Activated CD4-positive, alpha-beta T cell treated with anti-CD3 and anti-CD28 coated beads, Interleukin-2, amount 50 U/mL, for 16 hours (primary cell): ENCODE results near the gene NOG.

Experiments
- DNase-seq: peaks from one replicate; pipeline ENCODE4 v3.0.0-alpha.2; 2020

NOG gene

GRCh38 chr17:56597495-56597990, 4.0 kb downstream of the NOG start:
- DNase-seq, result no peak

- no peak for DNase-seq
These were observed 5.0 kb downstream of the NOG start for GRCh38 chr17:56598466-56598865.

GRCh38 chr17:56599088-56599487, 5.6 kb downstream of the NOG start:
- DNase-seq, result no peak

GRCh38 chr17:56599566-56599965, 6.1 kb downstream of the NOG start:
- no peak for DNase-seq

- DNase-seq, result no peak
These were observed 6.8 kb downstream of the NOG start for GRCh38 chr17:56600256-56600655.

GRCh38 chr17:56601591-56601990, 8.1 kb downstream of the NOG start:
- DNase-seq, result no peak

- DNase-seq, result no peak
These were observed 9.0 kb downstream of the NOG start for GRCh38 chr17:56602292-56603130.

- DNase-seq, result no peak
These were observed 10.2 kb downstream of the NOG start for GRCh38 chr17:56603486-56604238.

- no peak for DNase-seq
These were observed 11.3 kb downstream of the NOG start for GRCh38 chr17:56604691-56605290.

- no peak for DNase-seq
These were observed 15.4 kb downstream of the NOG start for GRCh38 chr17:56608944-56609343.

- no peak for DNase-seq
These were observed 16.8 kb downstream of the NOG start for GRCh38 chr17:56610321-56610720.

GRCh38 chr17:56613131-56613530, 19.6 kb downstream of the NOG start:
- no peak for DNase-seq

GRCh38 chr17:56614522-56614921, 21.0 kb downstream of the NOG start:
- no peak for DNase-seq

GRCh38 chr17:56616239-56616638, 22.7 kb downstream of the NOG start:
- DNase-seq, result no peak

GRCh38 chr17:56623383-56623782, 29.9 kb downstream of the NOG start:
- DNase-seq, result no peak

GRCh38 chr17:56624309-56624708, 30.8 kb downstream of the NOG start:
- no peak for DNase-seq

- no peak for DNase-seq
These were observed 31.4 kb downstream of the NOG start for GRCh38 chr17:56624912-56625311.

GRCh38 chr17:56629531-56630075, 36.1 kb downstream of the NOG start:
- DNase-seq, result no peak

GRCh38 chr17:56630202-56630601, 36.7 kb downstream of the NOG start:
- DNase-seq, result no peak

GRCh38 chr17:56633681-56634080, 40.2 kb downstream of the NOG start:
- DNase-seq, result no peak

GRCh38 chr17:56635641-56636040, 42.1 kb downstream of the NOG start:
- DNase-seq, result no peak

- DNase-seq, result no peak
These were observed 42.8 kb downstream of the NOG start for GRCh38 chr17:56636265-56636664.

GRCh38 chr17:56637254-56637653, 43.8 kb downstream of the NOG start:
- no peak for DNase-seq
